Retina (tissue), 1 donor: Measurements from ENCODE around the gene KIF2C.
"Not testable (repeated sequence)": the region's sequence is repeated elsewhere in the genome, so short reads cannot be mapped to it uniquely, and the experiment has no call there.

Source experiments
- DNase-seq: peaks from one replicate; pipeline ENCODE4 v3.0.0-alpha.2; 2016

The KIF2C gene

DNA sequence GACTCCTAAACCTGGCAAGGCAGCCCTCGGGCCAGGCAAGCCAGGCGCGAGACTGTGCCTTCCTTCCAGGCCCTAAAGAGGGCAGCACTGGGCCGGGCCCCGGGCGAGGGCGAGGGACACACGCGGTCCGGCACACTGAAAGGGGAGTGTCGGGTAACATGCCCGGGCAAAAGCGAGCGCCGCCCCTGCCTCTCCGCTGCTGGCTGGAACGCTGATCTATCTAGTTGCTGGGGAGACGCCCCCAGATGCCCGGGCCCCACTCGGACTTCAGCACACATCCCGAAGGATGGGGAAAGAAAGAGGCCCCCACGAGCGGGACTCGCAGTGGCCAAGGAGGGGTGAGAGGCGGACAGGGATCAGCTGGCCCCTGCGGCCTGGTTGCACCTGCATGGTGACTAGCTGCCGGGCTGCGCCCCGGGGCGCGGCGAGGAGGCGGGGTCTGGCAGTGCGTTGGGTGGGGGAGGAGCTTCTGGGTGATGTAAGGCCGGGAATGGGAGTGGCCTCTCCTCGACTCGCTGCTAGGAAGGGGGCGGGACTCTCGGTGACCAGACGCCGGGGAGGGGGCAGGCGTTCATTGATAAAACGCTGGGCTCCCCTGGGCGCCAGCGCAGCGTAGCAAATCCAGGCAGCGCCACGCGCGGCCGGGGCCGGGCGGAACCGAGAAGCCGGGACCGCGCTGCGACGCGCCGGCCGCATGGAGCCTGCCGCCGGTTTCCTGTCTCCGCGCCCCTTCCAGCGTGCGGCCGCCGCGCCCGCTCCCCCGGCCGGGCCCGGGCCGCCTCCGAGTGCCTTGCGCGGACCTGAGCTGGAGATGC, 60.3 kb downstream of the KIF2C start, which contains the start of gene PLK3:
Gene PLK3 (plus strand): TSS at position 608 of the 815 bp plus-strand sequence. CDS start 87 bp downstream, at position 695.
- DNase-seq, result peak; percentile 100

DNA sequence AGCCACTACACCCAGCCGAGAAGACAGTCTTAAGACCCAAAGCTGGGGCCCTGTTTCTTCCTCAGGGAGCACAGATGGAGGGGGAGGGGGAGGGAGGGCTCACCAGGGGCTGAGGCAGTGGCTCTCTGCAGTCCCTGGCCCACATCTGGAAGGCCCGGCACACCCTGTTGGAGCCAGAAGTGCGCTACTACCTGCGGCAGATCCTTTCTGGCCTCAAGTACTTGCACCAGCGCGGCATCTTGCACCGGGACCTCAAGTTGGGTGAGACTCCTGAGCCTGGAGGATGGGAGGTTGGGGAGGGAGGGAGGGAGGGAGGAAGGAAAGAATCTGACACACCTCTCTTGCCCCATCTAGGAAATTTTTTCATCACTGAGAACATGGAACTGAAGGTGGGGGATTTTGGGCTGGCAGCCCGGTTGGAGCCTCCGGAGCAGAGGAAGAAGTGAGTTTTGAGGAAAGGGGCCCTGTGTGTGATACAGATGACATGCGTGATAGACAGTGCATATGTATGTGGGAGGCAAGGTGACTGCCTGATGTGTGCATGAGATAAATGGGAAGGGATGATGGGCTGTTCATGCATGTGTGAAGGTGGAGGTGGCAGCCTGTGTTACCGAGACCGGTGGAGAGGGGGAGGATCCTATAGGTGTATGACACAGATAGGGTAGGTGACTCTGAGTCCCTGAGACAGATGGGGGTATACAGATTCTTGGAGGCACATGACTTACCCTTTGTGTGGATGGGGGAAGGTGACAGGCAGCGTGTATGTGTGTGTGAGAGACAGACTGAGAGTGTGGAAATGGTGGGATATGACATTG, 62.1 kb downstream of the KIF2C start:
- no peak for DNase-seq

DNA sequence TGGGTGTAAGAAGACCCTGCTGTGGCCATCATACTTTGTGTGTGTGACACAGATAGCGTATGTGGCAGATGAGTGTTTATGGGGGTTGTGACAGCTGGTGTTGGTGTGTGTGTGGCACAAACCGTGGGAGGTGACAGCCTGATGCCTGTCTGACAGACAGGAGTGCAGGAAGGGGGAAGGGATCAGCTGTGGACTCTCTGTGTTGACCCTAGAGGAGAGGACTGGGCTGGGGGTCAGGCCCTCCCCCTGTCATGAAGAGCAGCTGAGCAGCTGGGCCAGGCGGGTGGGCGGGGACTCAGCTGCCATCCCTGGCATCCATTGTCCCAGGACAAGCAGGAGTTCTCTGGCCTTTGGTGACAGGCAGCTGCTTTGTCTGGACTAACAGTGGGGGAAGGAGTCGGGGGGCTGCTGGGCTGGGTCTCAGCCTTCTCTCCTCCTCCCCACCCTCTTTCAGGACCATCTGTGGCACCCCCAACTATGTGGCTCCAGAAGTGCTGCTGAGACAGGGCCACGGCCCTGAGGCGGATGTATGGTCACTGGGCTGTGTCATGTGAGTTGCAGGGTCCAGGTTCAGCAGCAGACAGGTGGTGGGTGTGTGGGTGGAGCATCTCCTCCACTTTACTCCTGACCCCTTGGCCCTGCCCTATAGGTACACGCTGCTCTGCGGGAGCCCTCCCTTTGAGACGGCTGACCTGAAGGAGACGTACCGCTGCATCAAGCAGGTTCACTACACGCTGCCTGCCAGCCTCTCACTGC, 62.8 kb downstream of the KIF2C start:
- peak; percentile 80 for DNase-seq

GRCh38 chr1:44803062-44803311, 63.4 kb downstream of the KIF2C start:
- DNase-seq, result no peak

DNA sequence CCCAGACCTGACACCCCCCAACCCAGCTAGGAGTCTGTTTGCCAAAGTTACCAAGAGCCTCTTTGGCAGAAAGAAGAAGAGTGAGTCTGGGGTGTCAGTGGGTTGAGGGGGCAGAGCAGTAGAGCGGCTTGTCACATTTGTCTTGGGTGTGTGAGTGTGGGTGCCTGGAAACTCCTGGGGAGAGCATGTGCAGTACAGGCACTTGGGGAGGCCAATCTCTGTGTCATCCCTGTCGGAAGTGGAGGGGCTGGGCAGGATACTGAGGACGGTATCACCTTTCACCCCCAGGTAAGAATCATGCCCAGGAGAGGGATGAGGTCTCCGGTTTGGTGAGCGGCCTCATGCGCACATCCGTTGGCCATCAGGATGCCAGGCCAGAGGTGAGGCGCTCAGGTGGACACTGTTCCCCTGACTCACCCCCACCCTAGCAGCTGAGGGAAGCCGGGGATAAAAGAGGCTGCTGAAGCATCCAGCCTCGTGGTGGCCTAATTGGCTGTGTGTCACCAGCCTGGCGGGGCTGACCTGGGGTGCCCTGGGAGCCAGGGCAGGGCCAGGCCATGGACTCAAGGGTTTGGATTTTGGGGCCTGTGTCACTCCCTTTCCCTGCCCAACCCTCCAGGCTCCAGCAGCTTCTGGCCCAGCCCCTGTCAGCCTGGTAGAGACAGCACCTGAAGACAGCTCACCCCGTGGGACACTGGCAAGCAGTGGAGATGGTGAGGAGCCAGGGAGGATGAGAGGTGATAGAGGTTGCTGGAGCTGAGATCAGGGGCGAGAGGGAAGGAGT, 63.9 kb downstream of the KIF2C start:
- DNase-seq, result no peak

DNA sequence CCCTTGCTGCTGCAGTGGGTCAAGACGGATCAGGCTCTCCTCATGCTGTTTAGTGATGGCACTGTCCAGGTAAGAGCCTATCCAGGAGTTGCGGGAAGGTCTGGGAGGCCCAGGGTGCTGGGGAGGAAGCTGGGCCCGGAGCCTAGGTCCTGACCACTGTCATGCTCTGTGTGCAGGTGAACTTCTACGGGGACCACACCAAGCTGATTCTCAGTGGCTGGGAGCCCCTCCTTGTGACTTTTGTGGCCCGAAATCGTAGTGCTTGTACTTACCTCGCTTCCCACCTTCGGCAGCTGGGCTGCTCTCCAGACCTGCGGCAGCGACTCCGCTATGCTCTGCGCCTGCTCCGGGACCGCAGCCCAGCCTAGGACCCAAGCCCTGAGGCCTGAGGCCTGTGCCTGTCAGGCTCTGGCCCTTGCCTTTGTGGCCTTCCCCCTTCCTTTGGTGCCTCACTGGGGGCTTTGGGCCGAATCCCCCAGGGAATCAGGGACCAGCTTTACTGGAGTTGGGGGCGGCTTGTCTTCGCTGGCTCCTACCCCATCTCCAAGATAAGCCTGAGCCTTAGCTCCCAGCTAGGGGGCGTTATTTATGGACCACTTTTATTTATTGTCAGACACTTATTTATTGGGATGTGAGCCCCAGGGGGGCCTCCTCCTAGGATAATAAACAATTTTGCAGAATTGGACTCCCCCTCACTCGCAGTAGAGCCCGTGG, 65.8 kb downstream of the KIF2C start:
- no peak for DNase-seq

- no peak for DNase-seq
Measured at GRCh38 chr1:44806025-44806703, 66.5 kb downstream of the KIF2C start.

DNA sequence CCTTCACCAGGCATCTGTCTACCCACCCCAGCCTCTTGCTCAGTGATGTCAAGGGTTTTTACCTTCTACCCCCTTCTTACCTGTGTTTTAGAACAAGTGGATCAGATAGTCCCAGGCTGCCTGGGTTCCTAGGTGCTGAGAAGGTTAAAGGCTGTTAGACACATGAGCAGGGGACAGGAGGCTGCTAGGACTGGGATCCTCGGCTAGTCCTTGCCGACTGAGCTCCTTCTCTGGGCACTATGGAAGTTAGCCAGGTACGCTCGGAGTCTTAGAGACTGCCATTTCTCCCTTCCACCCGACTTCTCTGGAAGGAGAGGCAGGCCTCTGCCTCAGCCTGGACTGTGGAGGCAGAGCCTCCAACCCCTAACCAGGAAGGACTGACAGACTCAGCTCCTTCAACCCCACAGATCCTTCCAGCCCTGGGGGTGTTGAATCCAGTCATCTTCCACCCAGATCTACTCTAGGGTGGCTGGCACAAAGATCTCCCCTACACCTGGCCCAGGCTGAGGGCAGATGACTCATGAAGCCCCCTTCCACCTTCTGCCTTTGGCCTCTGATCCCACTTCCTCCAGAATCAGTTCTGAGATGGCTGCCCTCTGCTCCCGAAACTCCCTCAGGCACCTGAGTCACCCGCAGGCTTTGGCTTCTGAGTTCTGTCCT, 67.2 kb downstream of the KIF2C start, which contains the start of gene DYNLT4:
Gene DYNLT4 (minus strand): TSS at position 648 of the 660 bp plus-strand sequence. CDS start 683 bp downstream, outside the sequence.
- no peak for DNase-seq

- DNase-seq, result peak; percentile 59
Measured at GRCh38 chr1:44807364-44808062, 67.9 kb downstream of the KIF2C start.

GRCh38 chr1:44808063-44808937, 68.7 kb downstream of the KIF2C start, which contains the start of gene BTBD19:
Gene BTBD19 (plus strand): TSS chr1:44808523. CDS start chr1:44808821, 298 bp downstream.
- peak; percentile 87 for DNase-seq

DNA sequence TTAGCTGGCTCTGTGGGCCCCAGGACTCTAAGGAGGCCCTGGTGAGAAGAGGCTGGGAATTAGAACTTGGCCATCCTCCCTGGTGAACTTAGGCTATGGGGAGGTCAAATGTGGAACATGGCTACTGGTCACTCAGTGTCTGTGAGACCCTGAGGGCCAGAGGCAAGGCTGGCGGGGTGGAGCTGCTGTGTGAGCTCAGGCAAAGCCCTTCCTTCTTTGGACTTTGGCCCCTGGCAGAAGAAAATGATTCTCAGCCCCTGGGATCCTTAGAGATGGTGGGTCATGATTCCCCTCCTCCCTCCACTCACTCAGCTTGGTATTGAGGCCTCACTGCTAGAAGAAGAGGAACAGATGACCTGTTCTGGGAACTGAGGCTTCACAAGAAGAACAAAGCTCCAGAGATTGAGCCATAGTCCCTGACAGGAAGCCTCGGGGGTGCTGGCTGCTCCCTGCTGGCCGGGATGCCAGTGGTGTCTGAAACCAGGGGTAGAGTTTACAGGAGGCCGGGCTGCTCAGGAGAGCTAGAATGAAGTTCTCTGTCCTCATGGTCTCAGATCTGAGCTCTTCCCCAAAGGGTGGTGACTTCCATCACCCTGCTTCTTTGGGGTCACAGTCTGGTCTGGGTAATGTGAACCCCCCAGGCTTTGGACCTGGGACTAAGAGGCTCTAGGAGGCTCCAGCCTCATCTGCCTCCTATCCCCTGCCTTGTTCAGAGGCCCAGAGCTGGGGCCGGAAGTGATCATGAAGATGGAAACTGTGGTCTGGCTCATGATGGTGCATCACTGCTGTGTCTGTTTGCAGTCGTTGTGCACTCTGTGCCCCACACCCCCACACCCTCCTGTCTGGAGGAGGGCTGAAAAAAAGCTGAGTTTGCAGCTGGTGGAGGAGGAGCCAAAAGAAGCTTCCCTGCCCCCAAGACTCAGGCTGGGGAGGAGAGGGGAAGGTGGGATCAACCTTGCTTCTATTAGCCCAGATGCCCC, 69.6 kb downstream of the KIF2C start:
- DNase-seq, result no peak

DNA sequence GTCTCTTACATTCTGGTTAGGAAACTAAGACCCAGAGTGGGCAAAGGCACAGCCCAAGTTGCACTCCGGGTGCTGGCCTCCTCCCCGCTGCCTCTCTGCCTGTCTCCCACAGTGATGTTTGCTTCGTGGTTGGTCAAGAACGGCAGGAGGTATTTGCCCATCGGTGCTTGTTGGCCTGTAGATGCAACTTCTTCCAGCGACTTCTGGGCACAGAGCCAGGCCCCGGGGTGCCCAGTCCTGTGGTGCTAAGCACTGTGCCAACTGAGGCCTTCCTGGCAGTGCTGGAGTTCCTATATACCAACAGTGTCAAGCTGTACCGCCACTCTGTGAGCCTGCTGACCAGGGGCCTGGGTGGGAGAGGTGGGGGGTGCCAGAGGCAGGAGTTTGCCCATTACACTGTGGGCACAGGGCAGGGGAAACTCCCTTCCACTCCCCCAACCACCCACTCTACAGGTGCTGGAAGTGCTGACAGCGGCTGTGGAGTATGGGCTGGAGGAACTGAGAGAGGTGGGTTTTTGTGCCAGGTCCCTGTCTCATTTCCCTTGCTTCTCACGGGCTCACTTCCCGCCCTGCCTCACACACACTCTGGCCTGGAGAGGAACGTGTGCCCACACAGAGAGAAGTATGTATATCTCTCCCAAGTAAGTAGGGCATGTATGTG, 70.6 kb downstream of the KIF2C start:
- DNase-seq, result no peak

- DNase-seq, result not testable (repeated sequence)
Measured at GRCh38 chr1:44810762-44811105, 71.1 kb downstream of the KIF2C start.

GRCh38 chr1:44811234-44811633, 71.6 kb downstream of the KIF2C start:
- no peak for DNase-seq

DNA sequence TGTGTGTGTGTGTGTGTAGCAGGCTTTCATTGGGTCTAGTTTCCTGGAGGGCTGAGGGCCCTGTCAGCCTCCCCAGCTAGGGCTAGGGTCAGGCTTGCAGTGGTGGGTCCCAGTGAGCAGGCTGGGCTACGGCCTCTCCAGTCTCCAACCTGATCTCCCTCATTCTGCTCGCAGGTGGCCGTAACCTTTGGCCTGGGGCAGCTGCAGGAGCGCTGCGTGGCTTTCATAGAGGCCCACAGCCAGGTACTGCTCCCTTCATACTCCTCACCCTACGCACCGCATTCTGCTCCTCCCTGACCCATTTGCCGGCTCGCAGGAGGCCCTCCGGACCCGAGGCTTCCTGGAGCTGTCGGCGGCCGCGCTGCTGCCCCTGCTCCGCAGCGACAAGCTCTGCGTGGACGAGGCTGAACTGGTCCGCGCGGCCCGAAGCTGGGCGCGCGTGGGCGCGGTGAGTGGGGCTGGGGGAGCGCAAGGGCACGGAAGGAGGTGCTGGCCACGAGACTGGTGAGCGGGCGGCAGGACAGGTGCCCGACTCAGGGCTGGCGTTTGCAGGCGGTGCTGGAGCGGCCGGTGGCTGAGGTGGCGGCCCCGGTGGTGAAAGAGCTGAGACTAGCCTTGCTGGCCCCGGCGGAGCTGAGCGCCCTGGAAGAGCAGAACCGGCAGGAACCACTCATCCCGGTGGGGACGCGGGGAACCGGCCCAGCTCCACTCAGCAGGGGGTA, 73.3 kb downstream of the KIF2C start:
- DNase-seq, result no peak

DNA sequence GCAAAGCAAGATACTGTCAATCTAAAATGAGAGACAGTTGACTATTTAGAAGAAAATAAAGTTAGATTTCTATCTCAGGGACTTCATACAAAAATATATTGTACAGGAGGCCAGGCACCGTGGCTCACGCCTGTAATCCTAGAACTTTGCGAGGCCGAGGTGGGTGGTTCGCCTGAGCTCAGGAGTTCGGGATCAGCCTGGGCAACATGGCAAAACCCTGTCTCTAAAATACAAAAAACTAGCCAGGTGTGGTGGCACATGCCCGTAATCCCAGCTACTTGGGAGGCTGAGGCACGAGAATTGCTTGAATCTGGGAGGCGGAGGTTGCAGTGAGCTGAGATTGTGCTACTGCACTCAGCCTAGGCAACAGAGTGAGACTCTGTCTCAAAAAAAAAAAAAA, 76.3 kb downstream of the KIF2C start:
- DNase-seq, result not testable (repeated sequence)
